ENCODE measurements around the gene GOLGA3.

GOLGA3 gene

DNA sequence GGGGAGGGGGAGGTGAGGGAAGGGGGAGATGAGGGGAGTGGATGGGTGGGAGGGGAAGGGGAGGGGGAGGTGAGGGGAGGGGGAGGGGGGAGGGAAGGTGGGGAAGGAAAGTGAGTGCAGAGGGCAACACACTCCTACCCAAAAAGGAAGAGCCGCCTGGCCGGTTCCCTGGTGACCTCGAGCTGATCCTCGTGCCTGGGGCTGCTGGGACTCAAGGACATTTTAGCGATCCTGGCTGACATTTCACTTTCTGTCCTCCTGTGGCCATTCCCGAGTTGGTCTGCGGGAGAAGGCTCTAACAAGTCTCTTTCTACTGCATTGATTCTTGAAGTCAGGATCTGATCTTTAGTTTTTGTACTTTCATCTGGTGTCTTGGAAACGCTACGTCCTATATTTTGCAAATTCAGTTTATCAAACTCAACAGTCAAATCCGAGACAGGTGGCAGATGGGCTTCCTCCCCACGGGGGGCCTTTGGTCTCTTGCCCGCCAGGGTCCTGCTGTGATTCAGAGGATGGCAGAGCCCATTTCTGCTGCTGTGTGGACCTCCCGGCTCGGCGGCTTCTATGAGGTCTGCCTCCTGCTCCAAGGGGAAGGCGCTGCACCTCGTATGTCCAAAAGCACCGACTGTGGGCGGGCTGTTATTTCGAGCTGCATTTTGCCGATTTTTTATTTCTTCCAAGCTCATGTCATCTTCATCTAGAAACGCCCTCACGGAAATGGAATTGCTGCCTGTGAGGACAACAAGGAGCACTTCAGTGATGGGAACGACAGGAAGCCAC lies 98.9 kb downstream of the GOLGA3 start:
- no peak for DNase-seq (ENCODE audit: insufficient read length, low spot score)
- no peak for FAIRE-seq
- no peak for TF ChIP-seq POLR2A (IDR thresholded peaks at IDR 0.05; ENCODE audit: low read depth, low read length)

- no peak for FAIRE-seq
- DNase-seq (ENCODE audit: insufficient read length, low spot score), result no peak
- TF ChIP-seq POLR2A (IDR thresholded peaks at IDR 0.05; ENCODE audit: low read depth, low read length), result no peak
Observed at GRCh38 chr12:132728502-132728901, 100.2 kb downstream of the GOLGA3 start.

GRCh38 chr12:132727091-132727794 lies 101.4 kb downstream of the GOLGA3 start:
- DNase-seq (ENCODE audit: insufficient read length, low spot score) (no peak), FAIRE-seq (no peak)
- no peak for TF ChIP-seq POLR2A (IDR thresholded peaks at IDR 0.05; ENCODE audit: low read depth, low read length)

DNA sequence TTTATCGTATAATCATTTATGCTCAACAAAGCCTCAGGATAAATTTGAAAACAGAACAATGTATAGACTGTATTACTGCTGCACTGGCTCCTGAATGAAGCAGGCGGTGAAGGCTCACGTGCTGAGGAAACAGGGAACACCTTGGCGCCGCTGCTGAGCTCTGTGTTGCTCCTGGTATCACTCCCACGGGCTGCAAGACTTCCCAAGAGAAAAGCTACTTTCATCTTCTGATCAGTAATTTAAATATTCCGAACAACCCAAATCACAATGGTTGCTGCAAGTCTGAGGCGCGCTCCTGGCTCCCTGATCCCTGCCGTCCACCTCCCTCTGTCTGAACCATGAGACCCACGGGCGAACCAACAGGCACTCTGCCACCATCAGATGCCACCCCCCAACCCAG lies 102.3 kb downstream of the GOLGA3 start:
- FAIRE-seq (no peak), DNase-seq (ENCODE audit: insufficient read length, low spot score) (no peak)
- no peak for TF ChIP-seq POLR2A (IDR thresholded peaks at IDR 0.05; ENCODE audit: low read depth, low read length)

DNA sequence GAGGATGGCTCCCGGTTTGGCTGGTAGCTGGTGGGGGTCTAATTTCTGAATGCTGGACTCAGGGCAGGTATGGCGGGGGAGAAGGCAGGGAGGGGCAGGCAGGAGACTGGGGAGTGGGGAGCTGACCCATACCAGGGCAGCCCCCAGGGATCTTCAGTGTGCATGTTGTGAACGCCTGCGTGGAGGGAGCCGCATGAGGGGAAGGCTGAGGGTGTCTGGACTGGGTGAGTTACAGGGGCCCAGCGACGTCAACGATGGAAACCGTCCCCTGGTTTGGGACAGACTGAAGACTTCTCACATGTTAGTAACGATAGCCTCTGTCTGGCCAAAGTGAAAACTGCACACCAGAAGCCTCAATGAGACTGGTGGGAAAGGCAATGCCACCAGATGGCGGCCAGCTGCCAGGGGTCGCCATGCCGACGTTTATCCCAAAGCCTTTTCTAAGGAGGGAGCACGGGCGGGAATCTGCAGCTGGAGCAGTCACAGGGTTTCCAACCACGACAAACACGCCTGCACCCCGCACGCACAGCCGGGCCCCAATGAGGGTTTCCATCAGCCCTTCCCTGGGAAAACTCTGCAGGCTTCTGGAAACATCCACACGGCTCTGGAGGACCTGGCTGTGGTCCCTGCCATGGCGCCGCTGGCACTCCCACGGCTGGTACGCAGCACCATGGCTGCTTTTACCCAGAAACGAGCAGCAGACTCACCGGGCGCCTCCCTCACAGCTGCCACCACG lies 104.0 kb downstream of the GOLGA3 start:
- no peak for TF ChIP-seq POLR2A (IDR thresholded peaks at IDR 0.05; ENCODE audit: low read depth, low read length)
- DNase-seq (ENCODE audit: insufficient read length, low spot score) (no peak), FAIRE-seq (no peak)

- FAIRE-seq, result no peak
- no peak for DNase-seq (ENCODE audit: insufficient read length, low spot score)
- TF ChIP-seq POLR2A (IDR thresholded peaks at IDR 0.05; ENCODE audit: low read depth, low read length), result no peak
Observed at GRCh38 chr12:132723764-132724140, 104.9 kb downstream of the GOLGA3 start.

GRCh38 chr12:132723015-132723763 lies 105.5 kb downstream of the GOLGA3 start:
- no peak for DNase-seq (ENCODE audit: insufficient read length, low spot score)
- TF ChIP-seq POLR2A (IDR thresholded peaks at IDR 0.05; ENCODE audit: low read depth, low read length), result no peak
- no peak for FAIRE-seq

DNA sequence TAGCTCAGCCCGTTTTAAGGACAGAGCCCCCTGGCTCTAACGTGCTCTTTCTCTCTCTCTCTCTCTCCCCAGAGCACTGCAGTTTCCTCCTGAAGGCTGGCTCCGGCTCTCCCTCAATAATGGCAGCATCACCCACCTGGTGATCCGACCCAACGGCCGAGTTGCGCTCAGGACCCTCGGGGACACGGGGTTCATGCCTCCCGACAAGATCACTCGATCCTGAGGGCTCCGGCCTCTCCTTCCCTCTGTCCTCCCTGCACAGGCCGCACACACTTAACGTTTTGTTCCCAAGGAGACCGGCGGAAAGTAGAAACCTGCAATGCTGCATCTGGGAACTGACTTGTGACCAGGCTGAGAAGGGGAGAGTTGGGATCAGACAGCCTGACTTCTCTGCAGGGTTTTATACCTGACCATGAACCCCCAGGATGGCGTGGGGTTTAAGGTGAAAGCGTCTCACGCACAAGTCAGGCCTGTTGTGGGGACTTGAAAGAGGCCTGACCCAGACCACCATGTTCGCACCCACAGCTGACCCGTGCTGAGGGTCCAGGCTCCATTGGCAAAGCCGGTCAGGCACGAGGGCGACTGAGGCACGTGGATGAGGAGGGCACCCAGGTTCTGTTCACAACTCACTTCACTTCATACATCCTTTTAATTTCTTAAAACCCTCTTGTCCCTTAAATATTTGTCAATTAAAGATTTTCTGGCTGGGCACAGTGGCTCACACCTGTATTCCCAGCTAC lies 107.9 kb downstream of the GOLGA3 start:
- FAIRE-seq (no peak), DNase-seq (ENCODE audit: insufficient read length, low spot score) (no peak)

DNA sequence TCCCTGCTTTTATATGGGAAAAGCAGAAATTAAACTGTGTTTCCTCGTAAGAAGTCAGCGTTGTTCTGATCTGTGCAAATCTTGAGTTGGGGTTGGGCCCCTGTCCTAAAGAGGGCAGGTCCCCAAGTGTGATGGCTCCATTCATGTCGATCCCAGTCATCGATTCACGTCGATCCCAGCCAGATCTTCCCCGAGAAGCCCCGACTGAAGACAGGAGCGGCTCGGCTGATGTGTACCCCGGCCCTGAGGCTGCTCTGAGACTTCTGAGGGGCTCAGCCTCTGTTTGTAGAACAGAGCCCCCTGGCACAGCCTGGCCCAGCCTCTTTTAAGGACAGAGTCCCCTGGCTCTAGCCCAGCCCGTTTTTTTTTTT lies 108.7 kb downstream of the GOLGA3 start:
- no peak for FAIRE-seq
- no peak for TF ChIP-seq POLR2A (IDR thresholded peaks at IDR 0.05; ENCODE audit: low read depth, low read length)

More for the DNA sequence above, 107.9 kb downstream of the GOLGA3 start:
- no peak for TF ChIP-seq POLR2A (IDR thresholded peaks at IDR 0.05; ENCODE audit: low read depth, low read length)

DNA sequence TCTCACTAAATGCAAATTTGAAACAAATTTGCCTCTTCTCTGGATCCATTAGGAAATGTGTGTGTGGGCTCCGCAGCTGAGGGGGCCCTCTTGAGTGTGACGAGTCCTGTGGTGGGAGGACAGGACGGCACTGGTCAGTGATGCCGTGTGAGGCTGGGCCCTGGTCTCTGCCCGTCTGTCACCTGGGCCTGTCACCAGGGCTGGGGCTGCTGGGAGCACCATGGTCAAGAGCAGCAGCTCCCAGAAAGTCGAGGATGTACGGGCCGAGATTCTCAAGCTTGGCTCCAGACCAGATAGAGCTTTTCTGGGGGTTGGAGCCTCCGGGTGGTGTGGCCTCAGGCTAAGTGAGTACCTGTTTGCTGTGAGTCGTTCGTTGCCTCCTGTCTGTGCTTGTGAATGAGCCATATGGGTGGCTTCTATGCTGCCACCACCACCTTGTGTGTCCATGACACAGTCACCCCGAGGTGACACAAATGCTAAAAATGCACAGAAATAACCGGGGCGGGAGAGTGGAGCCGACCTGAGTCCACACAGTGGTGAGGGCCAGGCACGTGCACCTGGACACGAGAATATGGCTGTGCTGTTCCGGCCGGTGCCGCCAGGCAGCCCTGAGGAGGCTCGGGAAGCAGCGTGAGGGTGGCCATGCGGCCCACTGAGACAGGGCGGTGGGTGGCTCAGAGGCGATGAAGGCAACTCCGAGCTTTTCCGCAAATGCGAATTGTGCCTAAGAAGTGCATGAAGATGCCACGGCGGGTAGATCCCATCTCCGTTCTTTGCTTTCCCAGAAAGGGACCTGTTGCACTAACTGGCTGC lies 109.3 kb downstream of the GOLGA3 start:
- FAIRE-seq (no peak), DNase-seq (ENCODE audit: insufficient read length, low spot score) (no peak)
- no peak for TF ChIP-seq POLR2A (IDR thresholded peaks at IDR 0.05; ENCODE audit: low read depth, low read length)

More for the DNA sequence above, 108.7 kb downstream of the GOLGA3 start:
- DNase-seq (ENCODE audit: insufficient read length, low spot score), result no peak

Measured in H54 (cell line).